Endothelial cell of umbilical vein (primary cell): Measurements from ENCODE around the gene SLC17A2.

Experiments
- CTCF ChIP-seq, 2 donors: IDR thresholded peaks; 1 replicate in 1 of 2; 2 replicates in 1 of 2; pipeline ENCODE4 v1.5.1; 2011; ENCODE audit warnings: low read length in 2 of 2, mild to moderate bottlenecking in 2 of 2, moderate library complexity in 2 of 2, control low read depth in 1 of 2, inconsistent platforms in 1 of 2, low read depth in 1 of 2; ENCODE audit not compliant: insufficient read depth in 1 of 2; ENCODE audit errors: extremely low read depth in 1 of 2
- EZH2 ChIP-seq: IDR thresholded peaks from 2 replicates; pipeline ENCODE4 v1.6.1; 2012; ENCODE audit warnings: borderline replicate concordance, low read depth, mild to moderate bottlenecking, moderate library complexity, low read length, inconsistent platforms; ENCODE audit not compliant: severe bottlenecking
- MAX ChIP-seq: IDR thresholded peaks from 2 replicates; pipeline ENCODE4 v1.6.1; 2011; ENCODE audit not compliant: insufficient read depth, insufficient read length
- POLR2A ChIP-seq: IDR thresholded peaks from 2 replicates; pipeline ENCODE4 v1.6.1; 2012; ENCODE audit warnings: low read depth, mild to moderate bottlenecking, control low read depth, low read length
- POLR2AphosphoS5 ChIP-seq: IDR thresholded peaks from 2 replicates; pipeline ENCODE4 v1.6.1; 2012; ENCODE audit warnings: low read depth, mild to moderate bottlenecking, control low read depth, low read length, moderate library complexity; ENCODE audit not compliant: insufficient read depth

GRCh38 chr6:25919657-25920056 is 10.8 kb downstream of the SLC17A2 start:
- TF ChIP-seq POLR2AphosphoS5 (no peak), CTCF (IDR thresholded peaks at IDR 0.05; ENCODE audit: extremely low read depth in 1 of 2, insufficient read depth in 1 of 2, low read depth in 1 of 2, low read length in 2 of 2) (no peak), POLR2A (no peak), MAX (no peak), EZH2 (no peak)
